Tibial nerve (tissue), 3 donors: ENCODE measurements around the gene PNPLA7.

Source experiments
- CTCF ChIP-seq, 5 experiments: fragments of 200-600 bp in 3 of 5; fragments of 450-650 bp in 2 of 5; sonication (generic) in 3 of 5; IDR thresholded peaks; one replicate each; pipeline ENCODE4 v1.5.1; 2016 to 2019; ENCODE audit warnings: antibody characterized with exemption in 5 of 5, mild to moderate bottlenecking in 3 of 5, moderate library complexity in 2 of 5
- POLR2A ChIP-seq, 2 donors: fragments of 450-650 bp; IDR thresholded peaks; one replicate each; pipeline ENCODE4 v1.6.1; 2017; ENCODE audit warnings: antibody characterized with exemption in 2 of 2, mild to moderate bottlenecking in 2 of 2, moderate library complexity in 2 of 2

GRCh38 chr9:137423514-137424291 lies 126.5 kb downstream of the PNPLA7 start:
- TF ChIP-seq POLR2A (IDR thresholded peaks at IDR 0.05) (no peak), CTCF (IDR thresholded peaks at IDR 0.05) (peak in 3 of 5 experiments; percentile 27 to 47 (median 39))
